Hypothalamus (tissue), 51 donors: ENCODE measurements around the gene EZH2.

Experiments
- DNase-seq, 51 donors: peaks; one replicate each; lab custom pipeline; 2025; lab: John Stamatoyannopoulos, UW

EZH2 gene

GRCh38 chr7:148813890-148814289 lies 70.2 kb downstream of the EZH2 start:
- no peak for DNase-seq

GRCh38 chr7:148811892-148812291 lies 72.2 kb downstream of the EZH2 start:
- no peak for DNase-seq

- DNase-seq = peak in 3 of 51 donors; percentile 6 to 40 (median 39)
Observed at GRCh38 chr7:148809856-148810255, 74.2 kb downstream of the EZH2 start.

DNA sequence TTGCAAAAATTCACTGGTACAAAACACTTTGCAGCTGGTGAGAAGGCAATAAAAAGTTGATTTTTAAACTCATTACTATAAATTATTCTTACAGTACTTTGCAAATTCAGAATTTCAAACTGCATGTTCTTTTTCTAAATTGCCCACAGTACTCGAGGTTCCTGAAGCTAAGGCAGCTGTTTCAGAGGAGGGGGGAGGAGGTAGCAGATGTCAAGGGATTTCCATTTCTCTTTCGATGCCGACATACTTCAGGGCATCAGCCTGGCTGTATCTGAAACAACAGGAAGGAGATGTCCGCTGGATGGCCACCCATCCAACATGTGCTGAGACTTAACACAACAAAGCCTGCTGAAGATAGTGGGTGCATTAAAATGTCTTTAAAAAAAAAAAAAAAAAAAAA lies 76.7 kb downstream of the EZH2 start:
- DNase-seq = peak in 1 of 51 donors; percentile 4

- no peak for DNase-seq
Observed at GRCh38 chr7:148806187-148806586, 77.9 kb downstream of the EZH2 start.

GRCh38 chr7:148804343-148805235 lies 79.5 kb downstream of the EZH2 start:
- DNase-seq = no peak

DNA sequence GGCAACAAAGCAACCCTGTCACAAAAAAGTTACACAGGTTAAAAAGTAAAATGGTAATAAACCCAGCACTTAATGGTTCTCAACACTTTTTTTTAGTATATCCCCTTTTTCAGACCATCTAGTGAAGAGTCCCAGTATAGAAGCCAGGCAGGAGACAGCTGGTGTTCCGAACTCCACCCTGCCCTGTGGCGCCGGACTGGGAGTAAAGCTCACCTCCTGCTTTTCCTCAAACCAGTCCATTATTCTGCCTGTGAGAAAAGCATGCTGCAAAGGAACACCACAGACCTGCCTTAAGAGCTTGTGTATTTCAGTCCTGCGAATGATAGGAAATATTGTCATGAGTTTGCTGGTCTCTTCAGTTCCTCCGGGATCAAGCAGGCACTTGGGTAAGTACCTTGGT lies 81.0 kb downstream of the EZH2 start:
- DNase-seq = no peak

DNA sequence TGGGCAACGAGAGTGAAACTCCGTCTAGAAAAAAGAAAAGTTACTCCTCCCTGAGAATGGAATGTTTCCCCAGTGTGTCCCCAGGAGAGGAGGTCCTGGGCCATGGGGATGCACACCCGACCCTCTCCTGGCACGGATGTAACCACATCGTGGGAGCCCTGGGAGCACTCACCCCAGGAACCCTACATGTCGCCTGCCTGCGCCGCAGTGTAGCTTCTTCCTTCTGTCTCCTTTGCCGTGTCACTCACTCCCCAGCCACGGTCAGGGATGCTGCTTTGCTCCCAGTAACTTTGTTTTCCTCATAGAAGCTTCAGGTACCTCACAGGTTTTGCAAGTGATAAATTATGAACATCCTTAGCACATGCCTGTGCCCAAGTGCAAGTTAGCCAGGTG lies 82.0 kb downstream of the EZH2 start:
- DNase-seq = no peak

- no peak for DNase-seq
Observed at GRCh38 chr7:148800677-148801076, 83.4 kb downstream of the EZH2 start.

DNA sequence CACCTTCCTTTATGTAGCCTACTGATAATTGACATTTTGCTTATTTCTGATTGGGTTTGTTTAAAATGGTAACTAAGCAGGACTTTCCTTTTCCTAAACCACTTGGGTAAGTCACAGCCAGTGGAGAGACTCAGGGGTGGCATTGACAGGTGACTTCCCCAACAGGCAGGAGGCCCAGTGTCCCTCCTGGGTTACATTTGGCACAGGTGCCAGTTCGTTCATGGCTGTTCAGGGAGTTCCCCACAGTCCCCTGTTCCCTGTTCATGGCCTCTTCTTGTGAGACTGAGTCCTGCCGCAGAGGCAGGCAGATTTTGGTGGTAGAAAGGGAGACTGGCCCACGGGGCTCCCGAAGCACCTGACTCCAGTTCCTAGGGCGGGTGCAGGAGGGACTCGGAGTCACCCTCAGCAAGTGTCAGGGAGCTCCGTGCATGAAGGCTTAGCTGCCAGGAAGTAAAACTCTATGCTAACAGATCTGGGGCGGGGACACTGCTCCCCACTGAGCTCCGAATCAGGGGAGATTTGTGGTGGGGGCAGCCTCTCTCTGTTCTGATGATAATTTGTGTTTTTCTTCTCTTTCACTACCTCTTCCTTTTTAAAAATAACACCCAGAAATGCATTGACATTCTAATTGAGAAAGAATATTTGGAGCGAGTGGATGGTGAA lies 84.1 kb downstream of the EZH2 start:
- no peak for DNase-seq

GRCh38 chr7:148796841-148797240 lies 87.2 kb downstream of the EZH2 start:
- DNase-seq = no peak

DNA sequence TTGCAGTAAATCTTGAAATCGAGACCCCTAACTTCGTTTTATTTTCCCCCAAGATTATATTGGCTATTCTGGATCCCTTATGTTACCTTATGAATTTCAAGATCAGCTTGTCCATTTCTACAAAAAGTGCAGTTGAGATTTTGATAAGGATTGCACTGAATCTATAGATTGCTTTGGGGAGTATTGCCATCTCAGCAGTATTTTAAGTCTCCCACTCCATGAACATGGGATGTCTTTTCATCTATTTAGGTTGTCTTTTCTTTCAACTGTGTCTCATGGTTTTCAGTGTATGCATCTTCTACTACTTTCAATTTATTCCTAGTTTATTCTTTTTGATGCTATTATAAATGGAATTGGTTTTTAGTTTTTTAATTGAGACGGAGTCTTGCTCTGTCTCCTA lies 89.6 kb downstream of the EZH2 start:
- no peak for DNase-seq

- DNase-seq = no peak
Observed at GRCh38 chr7:148793590-148793989, 90.5 kb downstream of the EZH2 start.

DNA sequence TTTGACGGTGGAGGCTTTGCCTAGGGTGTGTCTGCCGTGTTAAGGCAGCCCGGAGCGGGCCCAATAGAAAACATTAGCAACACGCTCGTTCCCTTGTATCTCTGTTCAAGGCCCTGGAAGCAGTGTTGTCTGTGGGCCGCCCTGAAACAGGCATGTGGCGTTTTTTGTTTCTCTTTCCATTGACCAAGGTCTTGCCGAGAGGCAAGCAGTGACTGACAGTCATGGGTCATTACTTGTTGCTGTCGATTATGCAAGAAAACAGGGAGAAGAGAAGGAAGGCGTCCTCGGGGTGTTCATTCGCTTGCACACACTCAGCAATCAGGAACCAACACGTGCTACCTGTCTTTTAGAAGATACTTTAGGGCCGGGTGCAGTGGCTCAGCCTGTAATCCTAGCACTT lies 92.5 kb downstream of the EZH2 start:
- DNase-seq = no peak

DNA sequence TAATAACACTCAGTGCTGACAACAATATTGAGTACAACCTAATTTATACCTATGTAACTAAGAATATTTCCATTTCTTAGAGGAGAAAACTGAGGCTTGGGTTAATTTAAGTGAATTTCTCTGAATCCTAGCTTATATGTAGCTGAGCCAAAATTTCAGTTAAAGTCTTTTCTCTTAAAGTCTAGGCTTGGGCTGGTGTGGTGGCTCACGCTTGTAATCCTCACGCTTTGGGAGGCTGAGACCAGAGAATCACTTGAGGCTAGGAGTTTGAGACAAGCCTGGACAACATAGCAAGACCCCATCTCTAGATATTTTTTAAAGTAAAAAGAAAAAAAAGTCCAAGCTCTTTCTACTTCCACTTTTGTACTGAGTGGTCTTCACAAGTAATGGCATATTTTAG lies 93.2 kb downstream of the EZH2 start:
- no peak for DNase-seq

GRCh38 chr7:148790131-148790726 lies 93.9 kb downstream of the EZH2 start:
- no peak for DNase-seq

DNA sequence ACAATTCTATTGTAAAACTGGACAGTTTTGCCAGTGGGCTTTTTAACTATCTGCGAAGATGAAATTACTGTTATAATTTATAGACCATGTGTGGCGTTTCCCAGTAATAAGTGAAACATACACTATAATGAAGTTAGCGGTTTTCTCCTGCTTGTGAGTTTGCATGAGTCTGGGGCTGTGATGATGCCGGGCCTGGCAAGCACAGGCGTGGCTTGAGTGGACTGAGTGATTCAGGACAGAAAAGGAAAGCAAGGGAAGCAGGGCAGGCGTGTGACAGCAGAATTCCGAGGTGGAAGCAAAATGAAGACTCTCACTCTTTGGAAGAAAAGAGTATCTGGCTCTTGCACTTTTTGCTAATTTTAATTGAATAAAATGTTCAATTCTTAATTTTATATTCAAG lies 94.9 kb downstream of the EZH2 start:
- no peak for DNase-seq

DNA sequence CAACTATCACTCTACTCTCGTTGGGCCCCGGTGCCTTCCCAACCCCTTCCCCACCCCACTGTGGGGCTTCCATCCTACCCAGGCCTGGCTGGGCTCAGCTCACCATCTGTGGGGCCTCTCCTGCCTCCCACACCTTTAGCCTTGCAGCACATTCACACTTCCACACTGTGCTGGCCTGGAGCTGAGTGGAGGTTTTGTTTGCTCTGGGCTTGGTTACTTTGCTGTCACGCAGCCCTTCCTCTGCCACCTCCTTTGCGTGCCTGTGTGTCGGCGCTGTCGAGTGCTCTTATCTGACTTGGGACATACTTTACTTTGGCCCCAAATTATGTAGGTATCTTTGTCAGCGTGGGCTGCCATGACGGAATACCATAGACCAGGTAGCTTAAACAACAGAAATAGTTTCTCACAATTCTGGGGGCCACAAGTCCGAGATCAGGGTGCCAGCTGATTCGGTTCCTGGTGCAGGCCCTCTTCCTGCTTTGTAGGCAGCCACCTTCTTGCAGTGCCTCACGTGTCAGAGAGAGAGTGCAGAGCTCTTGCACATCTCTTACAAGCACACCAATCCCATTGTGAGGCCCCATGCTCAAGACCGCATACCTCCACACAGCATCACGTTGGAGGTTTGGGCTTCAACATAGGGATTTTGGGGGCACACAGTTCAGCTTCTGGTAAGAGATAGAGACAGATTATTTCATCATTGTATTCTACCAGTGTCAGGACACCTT lies 96.4 kb downstream of the EZH2 start:
- no peak for DNase-seq

DNA sequence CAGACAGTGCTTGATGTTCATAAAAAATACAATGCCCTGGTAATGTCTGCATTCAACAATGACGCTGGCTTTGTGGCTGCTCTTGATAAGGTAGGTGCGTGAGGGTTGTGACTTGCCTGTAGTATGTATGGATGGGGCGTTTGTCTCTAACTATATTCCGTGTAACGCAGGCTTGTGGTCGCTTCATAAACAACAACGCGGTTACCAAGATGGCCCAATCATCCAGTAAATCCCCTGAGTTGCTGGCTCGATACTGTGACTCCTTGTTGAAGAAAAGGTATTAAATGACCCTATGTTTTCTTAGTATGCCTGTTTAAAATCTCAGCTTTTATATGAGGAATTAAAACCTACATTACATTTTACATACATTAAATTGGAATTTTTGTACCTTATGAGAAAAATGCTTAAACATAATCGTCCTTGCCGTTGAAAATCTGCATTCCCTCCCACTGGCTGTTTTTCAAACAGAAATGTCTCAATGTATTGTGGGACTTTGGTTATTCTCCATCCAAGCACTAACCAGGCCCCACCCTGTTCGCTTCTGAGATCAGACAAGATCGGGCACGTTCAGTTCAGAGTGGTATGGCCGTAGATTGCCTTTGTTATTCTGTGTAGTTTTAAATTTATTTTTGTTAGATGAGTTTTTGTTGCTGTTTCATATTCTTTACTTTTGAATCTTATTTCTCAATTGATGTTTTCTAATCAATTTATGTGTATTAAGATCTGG lies 100.1 kb downstream of the EZH2 start:
- DNase-seq = no peak

DNA sequence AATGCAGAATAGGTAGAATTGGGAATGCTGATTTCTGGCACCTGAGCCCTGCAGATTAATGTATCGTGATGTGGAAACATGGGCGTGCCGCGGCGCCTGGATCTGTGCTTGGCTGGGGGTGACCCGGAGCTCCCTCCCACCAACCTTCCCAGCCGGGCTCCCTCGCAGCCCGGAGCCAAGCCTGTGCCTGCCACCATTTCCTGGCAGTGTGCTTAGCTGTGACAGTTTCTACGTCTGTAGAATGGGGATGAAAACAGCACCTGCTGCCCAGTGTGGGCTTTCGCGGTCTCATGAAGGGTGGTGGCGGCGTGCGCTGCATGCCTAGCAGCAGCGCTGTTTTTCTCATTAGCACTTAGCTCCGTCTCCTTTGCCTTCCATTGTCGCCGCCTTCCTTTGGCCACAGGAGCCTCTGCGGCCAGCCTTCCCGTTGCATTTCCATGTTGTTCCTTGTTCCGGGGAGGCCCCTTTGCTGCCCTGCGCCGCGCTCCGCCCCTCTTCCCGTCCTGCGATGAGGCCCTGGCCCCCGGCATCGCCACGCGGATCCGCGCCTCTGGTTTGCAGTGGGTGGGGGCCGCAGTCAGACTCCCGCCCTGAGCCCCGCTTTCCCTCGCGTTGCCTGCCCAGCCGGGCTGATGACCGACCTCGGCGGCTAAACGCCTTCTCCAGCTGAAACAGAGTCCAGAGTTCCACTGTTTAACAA lies 101.2 kb downstream of the EZH2 start:
- no peak for DNase-seq
